Mesenchymal stem cell (in vitro differentiated cells and primary cell): ENCODE data around the gene PLPP4.

Source experiments
- DNase-seq: peaks from one replicate; pipeline ENCODE4 v3.0.0-alpha.2; 2013
- H2AFZ ChIP-seq: one replicate; pipeline ENCODE4 v1.6.1; 2013; ENCODE audit warnings: low read depth, mild to moderate bottlenecking, control low read depth, inconsistent platforms, low read length, moderate library complexity
- H2AK5ac ChIP-seq: 2 replicates; pipeline ENCODE4 v1.6.1; 2013; ENCODE audit warnings: low read length, moderate library complexity, mild to moderate bottlenecking, inconsistent platforms; ENCODE audit not compliant: severe bottlenecking
- H2BK120ac ChIP-seq: one replicate; pipeline ENCODE4 v1.6.1; 2013; ENCODE audit warnings: low read depth, mild to moderate bottlenecking, inconsistent platforms, low read length, moderate library complexity
- H2BK12ac ChIP-seq, 2 experiments: one replicate each; pipeline ENCODE4 v1.6.1; 2013; ENCODE audit warnings: inconsistent platforms in 2 of 2, low read length in 2 of 2, mild to moderate bottlenecking in 2 of 2, moderate library complexity in 2 of 2, control low read depth in 1 of 2
- H2BK15ac ChIP-seq: one replicate; pipeline ENCODE4 v1.6.1; 2013; ENCODE audit warnings: mild to moderate bottlenecking, low read depth, inconsistent platforms; ENCODE audit not compliant: poor library complexity, severe bottlenecking
- H2BK5ac ChIP-seq: 2 replicates; pipeline ENCODE4 v1.6.1; 2013; ENCODE audit warnings: low read depth, mild to moderate bottlenecking, low read length, control low read depth, inconsistent platforms; ENCODE audit not compliant: poor library complexity, severe bottlenecking
- H3K14ac ChIP-seq, 2 experiments: one replicate each; pipeline ENCODE4 v1.6.1; 2013; ENCODE audit warnings: inconsistent platforms in 2 of 2, low read length in 2 of 2, control low read depth in 1 of 2, mild to moderate bottlenecking in 1 of 2, moderate library complexity in 1 of 2
- H3K18ac ChIP-seq, 2 experiments: one replicate each; pipeline ENCODE4 v1.6.1; 2013; ENCODE audit warnings: inconsistent platforms in 2 of 2, low read length in 2 of 2, control low read depth in 1 of 2, low read depth in 1 of 2, mild to moderate bottlenecking in 1 of 2
- H3K23ac ChIP-seq, 2 experiments: one replicate each; pipeline ENCODE4 v1.6.1; 2013; ENCODE audit warnings: inconsistent platforms in 2 of 2, low read length in 2 of 2, mild to moderate bottlenecking in 2 of 2, moderate library complexity in 2 of 2, control low read depth in 1 of 2
- H3K27ac ChIP-seq: 2 replicates; pipeline ENCODE4 v1.5.1; 2013; ENCODE audit warnings: mild to moderate bottlenecking, moderate library complexity, low read length, control low read depth, inconsistent platforms; ENCODE audit not compliant: poor library complexity, severe bottlenecking
- H3K27me3 ChIP-seq, 2 experiments: 2 replicates each; pipeline versions ENCODE4 v1.6.1 to v1.7.0; 2013; ENCODE audit warnings: low read length in 2 of 2, mild to moderate bottlenecking in 2 of 2, moderate library complexity in 2 of 2, control low read depth in 1 of 2, inconsistent platforms in 1 of 2; ENCODE audit not compliant: control insufficient read depth in 1 of 2, insufficient read depth in 1 of 2
- H3K36me3 ChIP-seq, 2 experiments: 2 replicates each; pipeline versions ENCODE4 v1.6.1 to v1.7.0; 2013; ENCODE audit warnings: low read length in 2 of 2, control low read depth in 1 of 2, inconsistent platforms in 1 of 2, low read depth in 1 of 2, mild to moderate bottlenecking in 1 of 2; ENCODE audit not compliant: insufficient read depth in 2 of 2, control insufficient read depth in 1 of 2
- H3K4ac ChIP-seq, 2 experiments: one replicate each; pipeline ENCODE4 v1.6.1; 2013; ENCODE audit warnings: inconsistent platforms in 2 of 2, low read length in 2 of 2, mild to moderate bottlenecking in 2 of 2, moderate library complexity in 2 of 2, control low read depth in 1 of 2, low read depth in 1 of 2
- H3K4me1 ChIP-seq: 2 replicates; pipeline ENCODE4 v1.6.1; 2013; ENCODE audit warnings: low read depth, low read length, control low read depth; ENCODE audit not compliant: control insufficient read depth, insufficient read depth
- H3K4me2 ChIP-seq: 2 replicates; pipeline ENCODE4 v1.6.1; 2013; ENCODE audit warnings: low read length, mild to moderate bottlenecking, inconsistent platforms; ENCODE audit not compliant: poor library complexity, severe bottlenecking
- H3K4me3 ChIP-seq, 2 experiments: 2 replicates each; pipeline versions ENCODE4 v1.5.1 to v1.7.0; 2013; ENCODE audit warnings: low read length in 2 of 2, mild to moderate bottlenecking in 2 of 2, control low read depth in 1 of 2, low read depth in 1 of 2; ENCODE audit not compliant: insufficient read depth in 1 of 2
- H3K79me1 ChIP-seq: replicated peaks from 2 replicates; pipeline ENCODE4 v1.6.1; 2013; ENCODE audit warnings: mild to moderate bottlenecking, control low read depth, low read length, inconsistent platforms; ENCODE audit not compliant: poor library complexity, severe bottlenecking
- H3K9ac ChIP-seq: 2 replicates; pipeline ENCODE4 v1.7.0; 2013; ENCODE audit warnings: mild to moderate bottlenecking, low read length, moderate library complexity
- H3K9me3 ChIP-seq: 2 replicates; pipeline ENCODE4 v1.7.0; 2013; ENCODE audit warnings: mild to moderate bottlenecking, low read length; ENCODE audit not compliant: control insufficient read depth
- H4K8ac ChIP-seq: one replicate; pipeline ENCODE4 v1.6.1; 2013; ENCODE audit warnings: inconsistent platforms, mild to moderate bottlenecking, low read length, moderate library complexity
- H4K91ac ChIP-seq: one replicate; pipeline ENCODE4 v1.6.1; 2013; ENCODE audit warnings: mild to moderate bottlenecking, low read length, inconsistent platforms
- WGBS: methylation state at CpG from one replicate; pipeline ENCODE4 v1.1.7; 2013; ENCODE audit warnings: mixed read lengths; 5-methylcytosine and 5-hydroxymethylcytosine counted together

The PLPP4 gene

GRCh38 chr10:120431251-120431651 lies 25.8 kb upstream of the PLPP4 start:
- no peak overlapping the region for H3K27ac ChIP-seq
- H3K4me3 ChIP-seq: no peak overlapping the region
- H3K27me3 ChIP-seq: peaks cover 0 to 15% of the 10 kb centered on the region in 2 experiments
- no peak overlapping the region for H2BK5ac ChIP-seq
- no peaks in the 10 kb centered on the region for H3K9me3 ChIP-seq
- H2AFZ ChIP-seq: no peak overlapping the region
- H3K4ac ChIP-seq: no peak overlapping the region
- H3K36me3 ChIP-seq: no peaks in the 10 kb centered on the region
- DNase-seq: no peak
- no peak overlapping the region for H3K9ac ChIP-seq
- no peak overlapping the region for H2BK15ac ChIP-seq
- no peak overlapping the region for H2BK12ac ChIP-seq
- no peak overlapping the region for H2BK120ac ChIP-seq
- H3K4me1 ChIP-seq: no peaks in the 10 kb centered on the region
- 84% methylated on average over 8 of the region's 8 CpGs for WGBS
- H2AK5ac ChIP-seq: no peak overlapping the region
- H3K4me2 ChIP-seq: no peak overlapping the region
- H3K23ac ChIP-seq: no peak overlapping the region
- H4K91ac ChIP-seq: no peak overlapping the region
- no peak overlapping the region for H3K18ac ChIP-seq
- H3K14ac ChIP-seq: no peak overlapping the region
- no peaks in the 10 kb centered on the region for H3K79me1 ChIP-seq
- H4K8ac ChIP-seq: no peak overlapping the region

GRCh38 chr10:120432209-120432608 lies 24.8 kb upstream of the PLPP4 start:
- no peaks in the 10 kb centered on the region for H3K4me1 ChIP-seq
- no peak overlapping the region for H3K23ac ChIP-seq
- DNase-seq: no peak
- no peak overlapping the region for H3K18ac ChIP-seq
- H2BK12ac ChIP-seq: no peak overlapping the region
- no peak overlapping the region for H3K4me2 ChIP-seq
- no peak overlapping the region for H2BK15ac ChIP-seq
- H3K9ac ChIP-seq: no peak overlapping the region
- H3K79me1 ChIP-seq: no peaks in the 10 kb centered on the region
- H3K36me3 ChIP-seq: no peaks in the 10 kb centered on the region
- no peaks in the 10 kb centered on the region for H3K9me3 ChIP-seq
- no peak overlapping the region for H3K14ac ChIP-seq
- 65% methylated on average over 3 of the region's 3 CpGs for WGBS
- no peak overlapping the region for H3K27ac ChIP-seq
- no peak overlapping the region for H2BK5ac ChIP-seq
- peaks cover 0 to 15% of the 10 kb centered on the region in 2 experiments for H3K27me3 ChIP-seq
- no peak overlapping the region for H2AK5ac ChIP-seq
- H4K8ac ChIP-seq: no peak overlapping the region
- H2AFZ ChIP-seq: no peak overlapping the region
- H4K91ac ChIP-seq: no peak overlapping the region
- H3K4ac ChIP-seq: no peak overlapping the region
- H3K4me3 ChIP-seq: no peak overlapping the region
- no peak overlapping the region for H2BK120ac ChIP-seq

- no peak overlapping the region for H3K4me3 ChIP-seq
- peaks cover 0 to 15% of the 10 kb centered on the region in 2 experiments for H3K27me3 ChIP-seq
- H2BK5ac ChIP-seq: no peak overlapping the region
- no peak overlapping the region for H2BK15ac ChIP-seq
- no peak overlapping the region for H4K8ac ChIP-seq
- no peak overlapping the region for H3K4ac ChIP-seq
- no peaks in the 10 kb centered on the region for H3K9me3 ChIP-seq
- no peak overlapping the region for H3K18ac ChIP-seq
- WGBS: 74% methylated on average over 2 of the region's 3 CpGs
- no peak overlapping the region for H2BK120ac ChIP-seq
- H3K4me1 ChIP-seq: no peaks in the 10 kb centered on the region
- no peak overlapping the region for H4K91ac ChIP-seq
- no peak overlapping the region for H2BK12ac ChIP-seq
- H3K36me3 ChIP-seq: no peaks in the 10 kb centered on the region
- H3K27ac ChIP-seq: no peak overlapping the region
- no peaks in the 10 kb centered on the region for H3K79me1 ChIP-seq
- no peak overlapping the region for H3K14ac ChIP-seq
- no peak overlapping the region for H3K4me2 ChIP-seq
- H3K9ac ChIP-seq: no peak overlapping the region
- no peak overlapping the region for H2AK5ac ChIP-seq
- DNase-seq: no peak
- no peak overlapping the region for H3K23ac ChIP-seq
- H2AFZ ChIP-seq: no peak overlapping the region
Measured at GRCh38 chr10:120433141-120433540, 23.9 kb upstream of the PLPP4 start.

GRCh38 chr10:120436439-120437112 lies 20.5 kb upstream of the PLPP4 start:
- Histone ChIP-seq H2BK12ac (no peak overlapping the region), H3K9me3 (no peaks in the 10 kb centered on the region), H3K14ac (no peak overlapping the region), H2BK120ac (no peak overlapping the region), H2AFZ (no peak overlapping the region), H3K4ac (no peak overlapping the region), H3K27me3 (peaks cover 0 to 7% of the 10 kb centered on the region in 2 experiments), H2BK5ac (no peak overlapping the region), H3K9ac (no peak overlapping the region), H2AK5ac (no peak overlapping the region), H3K23ac (no peak overlapping the region), H3K4me1 (no peaks in the 10 kb centered on the region), H3K4me3 (no peak overlapping the region), H4K91ac (no peak overlapping the region), H3K18ac (no peak overlapping the region), H3K27ac (no peak overlapping the region), H3K4me2 (no peak overlapping the region), H4K8ac (no peak overlapping the region), H3K79me1 (no peaks in the 10 kb centered on the region), H2BK15ac (no peak overlapping the region), H3K36me3 (no peaks in the 10 kb centered on the region)
- 74% methylated on average over 7 of the region's 7 CpGs for WGBS
- DNase-seq: no peak
